DOHH2 (cell line): ENCODE measurements around the gene PRKCE.

ENCODE experiments used
- H3F3A ChIP-seq: fragments of 200-600 bp; sonication (generic), shearing (Covaris generic); 2 replicates; pipeline ENCODE4 v1.6.0; 2016; ENCODE audit warnings: antibody characterized with exemption, mild to moderate bottlenecking; ENCODE audit not compliant: control insufficient read depth, insufficient read depth
- H3K27ac ChIP-seq: fragments of 200-600 bp; sonication (generic); 2 replicates; pipeline ENCODE4 v1.5.1; 2014; ENCODE audit warnings: low read depth, mild to moderate bottlenecking, low read length, moderate library complexity
- H3K27me3 ChIP-seq: fragments of 200-600 bp; sonication (generic); 2 replicates; pipeline ENCODE4 v1.6.1; 2014; ENCODE audit warnings: mild to moderate bottlenecking, low read length, mixed read lengths; ENCODE audit not compliant: control insufficient read depth
- H3K36me3 ChIP-seq: fragments of 200-600 bp; sonication (generic); 2 replicates; pipeline ENCODE4 v1.6.1; 2014; ENCODE audit warnings: mild to moderate bottlenecking, low read length, moderate library complexity, mixed read lengths; ENCODE audit not compliant: control insufficient read depth
- H3K4me1 ChIP-seq: fragments of 200-600 bp; sonication (generic); 2 replicates; pipeline ENCODE4 v1.6.1; 2014; ENCODE audit warnings: mild to moderate bottlenecking, low read length, mixed read lengths; ENCODE audit not compliant: control insufficient read depth
- H3K4me2 ChIP-seq: fragments of 200-600 bp; sonication (generic); 2 replicates; pipeline ENCODE4 v1.6.0; 2014; ENCODE audit warnings: mild to moderate bottlenecking, low read length, moderate library complexity
- H3K4me3 ChIP-seq: fragments of 200-600 bp; sonication (generic); 2 replicates; pipeline ENCODE4 v1.5.1; 2014; ENCODE audit warnings: mild to moderate bottlenecking, low read length, mixed read lengths
- H3K79me2 ChIP-seq: fragments of 200-600 bp; sonication (generic); 2 replicates; pipeline ENCODE4 v1.6.1; 2014; ENCODE audit warnings: mild to moderate bottlenecking, low read length, mixed read lengths; ENCODE audit not compliant: control insufficient read depth
- H3K9me2 ChIP-seq: fragments of 200-600 bp; sonication (generic); replicated peaks from 2 replicates; pipeline ENCODE4 v1.6.1; 2014; ENCODE audit warnings: mild to moderate bottlenecking, low read length, mixed read lengths; ENCODE audit not compliant: control insufficient read depth
- H3K9me3 ChIP-seq: fragments of 200-600 bp; sonication (generic); 2 replicates; pipeline ENCODE4 v1.6.1; 2014; ENCODE audit warnings: antibody characterized with exemption, low read length, mixed read lengths; ENCODE audit not compliant: control insufficient read depth, insufficient read depth
- H4K20me1 ChIP-seq: fragments of 200-600 bp; sonication (generic); 2 replicates; pipeline ENCODE4 v1.6.0; 2014; ENCODE audit warnings: low read depth, mild to moderate bottlenecking, antibody characterized with exemption, low read length, moderate library complexity; ENCODE audit not compliant: control insufficient read depth, insufficient read depth
- CTCF ChIP-seq: fragments of 200-600 bp; sonication (generic); IDR thresholded peaks from one replicate; pipeline ENCODE4 v1.5.1; 2014; ENCODE audit warnings: antibody characterized with exemption, mild to moderate bottlenecking, low read depth, low read length; ENCODE audit not compliant: poor library complexity, severe bottlenecking
- EZH2phosphoT487 ChIP-seq: fragments of 200-600 bp; sonication (generic); IDR thresholded peaks from 2 replicates; pipeline ENCODE4 v1.6.1; 2017; ENCODE audit warnings: borderline replicate concordance, mild to moderate bottlenecking, antibody characterized with exemption, low read length, moderate library complexity, mixed read lengths

The PRKCE gene

GRCh38 chr2:46009772-46010171 lies 358.3 kb downstream of the PRKCE start:
- Histone ChIP-seq H3K9me2 (no peaks in the 10 kb centered on the region), H3K27me3 (no peaks in the 10 kb centered on the region), H3K79me2 (no peaks in the 10 kb centered on the region), H3K36me3 (no peaks in the 10 kb centered on the region), H3K4me3 (no peak overlapping the region), H3K4me2 (peak overlapping the region; percentile 33; the same call in 1 of the 2 replicates), H3K9me3 (no peaks in the 10 kb centered on the region), H3K27ac (peak overlapping the region; percentile 20; the same call in 1 of the 2 replicates), H3K4me1 (peaks cover 24% of the 10 kb centered on the region), H3F3A (no peaks in the 10 kb centered on the region), H4K20me1 (no peaks in the 10 kb centered on the region)
- TF ChIP-seq CTCF, result no peak
- no peak for TF ChIP-seq EZH2phosphoT487

DNA sequence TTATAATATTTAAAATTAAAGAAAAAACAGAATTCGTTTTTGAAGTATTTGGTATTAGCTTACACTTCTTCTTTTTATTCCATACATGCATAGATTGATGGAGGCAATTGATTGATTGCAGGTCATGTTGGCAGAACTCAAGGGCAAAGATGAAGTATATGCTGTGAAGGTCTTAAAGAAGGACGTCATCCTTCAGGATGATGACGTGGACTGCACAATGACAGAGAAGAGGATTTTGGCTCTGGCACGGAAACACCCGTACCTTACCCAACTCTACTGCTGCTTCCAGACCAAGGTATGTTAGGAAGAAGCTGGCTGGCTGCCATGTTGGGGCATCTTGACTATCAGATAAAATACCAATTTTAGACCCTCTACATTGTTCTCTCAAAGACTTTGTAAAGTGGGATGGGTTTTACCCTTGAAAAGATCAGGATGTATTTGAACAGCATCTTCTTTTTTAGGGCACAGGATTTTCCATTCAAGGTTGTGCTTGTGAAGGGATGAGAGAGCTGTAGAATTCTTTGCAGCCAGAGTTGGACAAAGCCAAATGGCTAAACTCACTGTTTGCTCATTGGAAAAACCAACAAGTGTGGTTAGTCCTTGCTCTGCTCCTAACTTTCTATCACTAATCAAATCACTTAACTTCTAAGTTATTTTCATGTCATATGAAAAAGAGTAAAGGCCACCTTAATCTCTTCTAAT lies 358.9 kb downstream of the PRKCE start:
- Histone ChIP-seq H3K4me1 (peaks cover 24% of the 10 kb centered on the region), H4K20me1 (no peaks in the 10 kb centered on the region), H3K9me2 (no peaks in the 10 kb centered on the region), H3K79me2 (no peaks in the 10 kb centered on the region), H3K27me3 (no peaks in the 10 kb centered on the region), H3K4me2 (no peak overlapping the region), H3K36me3 (no peaks in the 10 kb centered on the region), H3F3A (no peaks in the 10 kb centered on the region), H3K27ac (no peak overlapping the region), H3K9me3 (no peaks in the 10 kb centered on the region), H3K4me3 (no peak overlapping the region)
- TF ChIP-seq CTCF (no peak), EZH2phosphoT487 (no peak)

DNA sequence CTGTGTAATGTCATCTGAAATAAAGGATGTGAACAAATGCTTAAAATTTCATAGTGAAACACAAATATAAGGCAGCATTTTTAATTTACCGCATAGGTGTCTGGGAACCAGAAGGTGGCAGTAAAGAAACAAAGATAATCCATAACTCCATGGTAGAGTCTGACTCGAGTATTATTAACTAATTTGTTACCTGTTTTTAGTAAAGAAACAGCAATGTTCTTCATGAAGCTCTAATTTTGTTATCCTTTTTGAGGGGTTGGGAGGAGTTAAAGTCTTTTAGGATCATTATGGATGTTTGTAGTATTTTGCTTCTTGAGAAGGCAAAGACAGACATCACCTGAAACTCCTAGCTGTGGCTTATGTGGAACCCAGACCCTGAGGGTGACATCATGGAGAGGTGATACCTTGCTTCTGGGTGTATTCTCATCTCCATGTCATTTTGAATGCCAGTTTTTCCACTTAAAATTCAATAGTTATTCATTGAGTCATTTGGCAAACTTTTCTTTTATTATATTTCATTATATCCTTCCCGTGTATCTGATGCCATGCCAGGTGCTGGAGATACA lies 359.5 kb downstream of the PRKCE start:
- Histone ChIP-seq H3K27ac (no peak overlapping the region), H3K9me2 (no peaks in the 10 kb centered on the region), H3F3A (no peaks in the 10 kb centered on the region), H4K20me1 (no peaks in the 10 kb centered on the region), H3K4me3 (no peak overlapping the region), H3K4me1 (peaks cover 24% of the 10 kb centered on the region), H3K9me3 (no peaks in the 10 kb centered on the region), H3K4me2 (no peak overlapping the region), H3K36me3 (no peaks in the 10 kb centered on the region), H3K79me2 (no peaks in the 10 kb centered on the region), H3K27me3 (no peaks in the 10 kb centered on the region)
- TF ChIP-seq CTCF, result peak; percentile 70
- TF ChIP-seq EZH2phosphoT487, result no peak
